Loucy (cell line): Measurements from ENCODE around the gene TMEM184A.

Source experiments
- H2AFZ ChIP-seq: fragments of 200-600 bp; sonication (generic); 2 replicates; pipeline ENCODE4 v1.6.0; 2016; ENCODE audit warnings: antibody characterized with exemption, mild to moderate bottlenecking, low read length, moderate library complexity
- H3F3A ChIP-seq: fragments of 200-600 bp; 2 replicates; pipeline ENCODE4 v1.6.0; 2016; ENCODE audit warnings: antibody characterized with exemption, low read depth, mild to moderate bottlenecking
- H3K27me3 ChIP-seq: fragments of 200-600 bp; sonication (generic); 2 replicates; pipeline ENCODE4 v1.6.1; 2014; ENCODE audit warnings: low read length, mild to moderate bottlenecking; ENCODE audit not compliant: insufficient read depth, poor library complexity, severe bottlenecking
- H3K36me3 ChIP-seq: fragments of 200-600 bp; sonication (generic); 2 replicates; pipeline ENCODE4 v1.6.1; 2016; ENCODE audit warnings: low read length; ENCODE audit not compliant: insufficient read depth
- H3K4me1 ChIP-seq: fragments of 200-600 bp; sonication (generic); 2 replicates; pipeline ENCODE4 v1.5.1; 2014; ENCODE audit warnings: low read length, mild to moderate bottlenecking; ENCODE audit not compliant: insufficient read depth, poor library complexity, severe bottlenecking
- H3K4me2 ChIP-seq: fragments of 200-600 bp; sonication (generic); 2 replicates; pipeline ENCODE4 v1.6.0; 2014; ENCODE audit warnings: antibody characterized with exemption, low read length, low read depth, mild to moderate bottlenecking; ENCODE audit not compliant: poor library complexity, severe bottlenecking
- H3K4me3 ChIP-seq: fragments of 200-600 bp; sonication (generic); 2 replicates; pipeline ENCODE4 v1.5.1; 2014; ENCODE audit warnings: low read length, mild to moderate bottlenecking, mixed read lengths; ENCODE audit not compliant: poor library complexity, severe bottlenecking
- H3K79me2 ChIP-seq: fragments of 200-600 bp; sonication (generic); 2 replicates; pipeline ENCODE4 v1.6.1; 2014; ENCODE audit warnings: low read length; ENCODE audit not compliant: insufficient read depth
- H3K9ac ChIP-seq: fragments of 200-600 bp; sonication (generic); 2 replicates; pipeline ENCODE4 v1.6.0; 2014; ENCODE audit warnings: mild to moderate bottlenecking, low read depth, low read length, moderate library complexity; ENCODE audit not compliant: poor library complexity, severe bottlenecking
- H3K9me2 ChIP-seq: fragments of 200-600 bp; sonication (generic); replicated peaks from 2 replicates; pipeline ENCODE4 v1.6.1; 2016; ENCODE audit warnings: low read depth, low read length, mixed read lengths
- H3K9me3 ChIP-seq: fragments of 200-600 bp; sonication (generic); 2 replicates; pipeline ENCODE4 v1.6.1; 2014; ENCODE audit warnings: mild to moderate bottlenecking, antibody characterized with exemption, low read length, low read depth; ENCODE audit not compliant: insufficient read depth
- H4K20me1 ChIP-seq: fragments of 200-600 bp; sonication (generic); 2 replicates; pipeline ENCODE4 v1.6.0; 2014; ENCODE audit warnings: antibody characterized with exemption, low read length, mild to moderate bottlenecking; ENCODE audit not compliant: insufficient read depth, poor library complexity, severe bottlenecking
- CTCF ChIP-seq: fragments of 200-600 bp; sonication (generic); conservative IDR thresholded peaks from 2 replicates; pipeline ENCODE4 v1.5.1; 2014; ENCODE audit warnings: mild to moderate bottlenecking, antibody characterized with exemption, low read length
- EZH2phosphoT487 ChIP-seq: fragments of 200-600 bp; IDR thresholded peaks from 2 replicates; pipeline ENCODE4 v1.6.1; 2018; ENCODE audit warnings: antibody characterized with exemption, mild to moderate bottlenecking, moderate library complexity, borderline replicate concordance

The TMEM184A gene

GRCh38 chr7:1494447-1494846 lies 61.6 kb downstream of the TMEM184A start:
- TF ChIP-seq EZH2phosphoT487 (no peak), CTCF (no peak)
- no peaks in the 10 kb centered on the region for H3K27me3 ChIP-seq
- no peaks in the 10 kb centered on the region for H3K9me2 ChIP-seq
- no peaks in the 10 kb centered on the region for H3K4me1 ChIP-seq
- H4K20me1 ChIP-seq, result peaks cover 6% of the 10 kb centered on the region
- H3K79me2 ChIP-seq, result no peaks in the 10 kb centered on the region
- H3K36me3 ChIP-seq, result peaks cover 82% of the 10 kb centered on the region; the same call in 1 of the 2 replicates
- no peak overlapping the region for H3K4me2 ChIP-seq
- no peaks in the 10 kb centered on the region for H3K9me3 ChIP-seq
- H3K4me3 ChIP-seq, result no peak overlapping the region
- no peak overlapping the region for H3K9ac ChIP-seq
- no peaks in the 10 kb centered on the region for H3F3A ChIP-seq
- H2AFZ ChIP-seq, result no peak overlapping the region

DNA sequence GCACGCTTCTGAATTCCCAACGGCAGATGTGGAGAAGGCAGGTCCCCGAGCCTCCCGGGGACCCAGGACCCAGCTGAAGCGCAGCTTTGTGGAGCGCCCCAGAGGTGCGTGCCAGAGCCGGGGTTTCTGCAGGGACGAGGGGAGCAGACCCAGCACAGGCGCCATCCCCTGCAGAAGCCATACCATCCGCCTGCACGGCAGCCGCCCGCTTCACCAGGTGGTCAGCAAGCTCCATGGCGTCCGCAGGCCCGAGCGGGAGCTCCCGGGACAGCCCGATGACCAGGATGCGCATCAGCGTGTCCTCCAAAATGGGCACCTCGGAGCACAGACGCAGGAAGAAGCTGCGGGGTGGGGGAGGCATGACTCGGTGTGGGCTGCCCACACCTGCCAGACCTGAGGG lies 62.4 kb downstream of the TMEM184A start:
- H4K20me1 ChIP-seq, result peaks cover 6% of the 10 kb centered on the region
- H3K9me2 ChIP-seq, result no peaks in the 10 kb centered on the region
- H2AFZ ChIP-seq, result no peak overlapping the region
- no peak overlapping the region for H3K9ac ChIP-seq
- H3K79me2 ChIP-seq, result no peaks in the 10 kb centered on the region
- no peaks in the 10 kb centered on the region for H3K27me3 ChIP-seq
- no peak overlapping the region for H3K4me3 ChIP-seq
- no peak for TF ChIP-seq CTCF
- no peak for TF ChIP-seq EZH2phosphoT487
- H3K36me3 ChIP-seq, result peaks cover 84% of the 10 kb centered on the region; the same call in 1 of the 2 replicates
- no peaks in the 10 kb centered on the region for H3F3A ChIP-seq
- no peaks in the 10 kb centered on the region for H3K9me3 ChIP-seq
- H3K4me2 ChIP-seq, result no peak overlapping the region
- no peaks in the 10 kb centered on the region for H3K4me1 ChIP-seq

DNA sequence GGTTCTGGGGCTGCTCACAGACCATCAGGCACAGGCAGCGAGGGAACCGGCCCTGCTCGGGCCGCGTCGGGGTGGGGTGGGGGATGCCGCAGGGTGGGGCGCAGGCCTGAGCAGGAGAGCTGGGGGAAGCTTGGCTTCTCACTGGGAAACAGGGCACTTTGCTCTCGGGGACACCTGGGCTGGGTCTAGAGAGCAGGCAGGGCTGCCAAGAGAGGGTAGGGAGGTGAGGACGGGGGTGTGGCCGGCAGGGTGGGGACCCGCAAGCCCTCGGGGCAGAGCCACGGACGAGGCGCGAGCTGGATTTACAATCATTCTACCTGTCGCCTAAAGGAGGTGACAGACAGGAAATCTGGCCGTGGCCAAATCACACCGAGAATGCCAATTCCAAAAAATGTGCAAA lies 62.9 kb downstream of the TMEM184A start:
- Histone ChIP-seq H4K20me1 (peaks cover 6% of the 10 kb centered on the region), H3K36me3 (peaks cover 87% of the 10 kb centered on the region; the same call in 1 of the 2 replicates), H3F3A (no peaks in the 10 kb centered on the region), H3K4me2 (no peak overlapping the region), H3K9ac (no peak overlapping the region), H3K9me3 (no peaks in the 10 kb centered on the region), H2AFZ (no peak overlapping the region), H3K9me2 (no peaks in the 10 kb centered on the region), H3K4me3 (no peak overlapping the region), H3K4me1 (no peaks in the 10 kb centered on the region), H3K79me2 (no peaks in the 10 kb centered on the region), H3K27me3 (no peaks in the 10 kb centered on the region)
- TF ChIP-seq EZH2phosphoT487 (no peak), CTCF (no peak)
